Measurements from ENCODE around the gene SKI.

Gene SKI

GRCh38 chr1:2274929-2275475 lies 46.9 kb downstream of the SKI start:
- DNase-seq (ENCODE audit: low read depth in 2 of 2): no peak

DNA sequence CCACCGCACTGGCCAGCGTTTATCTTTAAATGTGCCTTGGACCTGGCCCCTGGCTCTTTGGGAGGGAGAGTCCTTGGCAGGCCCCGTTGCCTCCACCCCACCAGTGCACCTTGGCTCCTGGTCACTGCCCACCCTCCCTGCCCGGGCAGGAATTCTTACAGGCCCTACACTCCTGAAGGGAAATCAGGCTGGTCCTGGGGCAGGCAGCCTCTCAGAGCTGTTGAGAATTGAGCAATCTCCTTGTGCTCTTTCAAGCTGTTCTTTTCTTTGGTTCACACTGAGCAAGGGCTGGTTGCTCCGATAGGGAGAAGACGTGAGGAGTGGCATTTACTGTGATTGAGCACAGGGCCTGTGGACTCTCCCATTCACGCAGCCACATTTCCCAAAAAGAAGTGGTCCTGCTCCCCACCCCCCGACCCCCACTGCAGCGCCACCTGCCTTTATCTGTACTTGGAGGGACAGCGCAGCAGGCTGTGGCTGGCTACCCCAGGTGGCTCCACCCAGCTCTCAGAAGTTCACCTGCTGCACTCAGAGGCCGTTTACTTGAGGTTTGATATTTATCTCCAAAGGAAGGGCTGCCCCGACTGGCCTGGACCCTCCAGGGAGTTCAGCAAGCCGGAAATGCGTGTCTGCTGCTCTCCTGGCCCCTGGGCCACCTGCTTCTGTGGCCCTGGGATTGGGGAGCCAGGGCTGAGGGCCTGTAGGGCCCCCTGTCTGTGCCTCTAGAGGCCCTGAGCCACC lies 47.8 kb downstream of the SKI start:
- no peak for DNase-seq (ENCODE audit: low read depth in 2 of 2)

DNA sequence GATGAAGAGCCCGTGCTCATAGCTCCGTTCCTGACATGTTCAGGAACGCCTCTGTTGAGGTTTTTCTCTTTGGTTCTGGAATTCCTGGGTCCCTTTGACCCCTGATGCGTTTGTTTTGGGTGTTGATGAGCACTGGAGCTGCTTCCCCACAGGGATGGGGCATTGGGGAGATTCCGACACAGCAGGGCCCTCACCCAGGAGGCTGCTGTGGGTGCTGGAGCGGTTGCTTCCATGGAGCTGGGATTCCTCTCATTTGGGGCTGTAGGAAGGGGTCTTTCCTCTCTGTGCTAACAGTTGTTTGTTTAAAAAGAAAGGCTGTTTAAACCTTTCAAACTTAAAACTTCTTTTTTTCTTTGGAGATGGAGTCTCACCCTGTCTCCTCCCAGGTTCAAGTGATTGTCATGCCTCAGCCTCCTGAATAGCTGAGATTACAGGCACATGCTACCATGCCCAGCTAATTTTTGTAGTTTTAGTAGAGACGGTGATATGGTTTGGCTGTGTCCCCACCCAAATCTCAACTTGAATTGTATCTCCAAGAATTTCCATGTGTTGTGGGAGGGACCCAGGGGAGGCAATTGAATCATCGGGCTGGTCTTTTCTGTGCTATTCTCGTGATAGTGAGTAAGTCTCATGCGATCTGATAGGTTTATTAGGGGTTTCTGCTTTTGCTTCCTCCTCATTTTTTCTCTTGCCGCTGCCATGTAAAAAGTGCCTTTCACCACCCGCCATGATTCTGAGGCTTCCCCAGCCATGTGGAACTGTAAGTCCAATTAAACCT lies 48.9 kb downstream of the SKI start:
- no peak for DNase-seq (ENCODE audit: low read depth in 2 of 2)

DNA sequence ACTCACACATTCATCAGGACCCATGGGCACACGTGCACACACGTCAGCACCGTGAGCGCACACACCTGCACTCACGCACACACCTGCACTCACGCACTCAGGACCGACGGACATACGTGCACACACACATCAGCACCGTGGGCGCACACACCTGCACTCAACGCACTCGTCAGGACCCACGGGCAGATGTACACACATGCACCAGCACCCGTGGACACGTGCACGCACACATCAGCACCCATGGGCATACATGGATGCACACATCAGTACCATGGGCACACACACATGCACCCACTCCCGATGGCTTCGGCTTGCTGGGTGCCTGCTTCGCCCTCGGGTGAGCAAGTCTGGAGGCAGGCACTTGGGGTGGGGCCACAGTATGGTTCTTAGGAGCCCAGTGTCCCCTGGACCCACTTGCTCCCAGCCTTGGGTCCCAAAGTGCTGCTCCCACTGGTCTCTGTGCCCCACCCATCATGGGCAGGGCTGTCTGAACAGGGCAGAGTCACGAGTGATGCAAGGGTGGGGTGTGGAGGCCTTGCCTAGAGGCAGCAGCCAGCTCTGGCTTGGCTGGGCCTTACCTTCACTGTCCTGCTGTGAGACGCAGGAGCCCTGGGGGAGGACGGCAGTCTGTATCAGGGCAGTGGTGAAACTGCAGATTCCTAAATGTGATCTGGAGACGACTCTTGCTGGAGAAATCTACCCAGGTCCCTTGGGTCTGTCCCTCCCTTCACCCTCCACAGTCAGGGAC lies 49.8 kb downstream of the SKI start:
- DNase-seq (ENCODE audit: low read depth in 2 of 2): no peak

DNA sequence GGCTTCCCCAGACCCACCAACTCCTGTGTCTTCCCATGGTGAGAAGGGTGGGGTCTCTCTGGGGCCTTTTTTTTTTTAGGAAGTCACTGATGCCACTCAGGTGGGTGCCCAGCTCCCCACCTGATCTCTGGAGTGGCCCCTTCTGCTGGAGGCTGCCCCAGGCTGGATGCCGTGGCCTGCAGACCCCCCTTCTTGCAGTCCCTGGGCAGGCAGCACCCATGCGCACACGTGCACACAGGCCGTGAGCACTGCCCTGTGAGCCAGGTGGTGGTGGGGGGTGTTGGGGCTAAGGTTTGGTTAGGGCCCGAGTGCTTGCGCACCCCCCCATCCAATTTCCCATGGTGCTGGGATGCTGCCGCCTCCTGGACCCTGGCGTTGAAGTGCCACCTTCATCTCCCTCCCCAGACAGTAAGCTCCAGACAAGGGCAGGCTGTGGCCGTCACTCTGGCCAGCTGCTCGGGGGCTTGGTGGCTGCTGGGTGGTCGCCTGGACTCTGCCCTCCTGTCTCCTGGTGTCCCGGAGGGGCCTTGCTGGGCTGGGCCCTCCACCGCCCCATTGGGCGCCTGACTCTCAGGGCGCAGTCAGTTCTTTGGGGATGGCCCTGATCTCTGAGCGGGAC lies 50.6 kb downstream of the SKI start:
- DNase-seq (ENCODE audit: low read depth in 2 of 2): no peak

DNA sequence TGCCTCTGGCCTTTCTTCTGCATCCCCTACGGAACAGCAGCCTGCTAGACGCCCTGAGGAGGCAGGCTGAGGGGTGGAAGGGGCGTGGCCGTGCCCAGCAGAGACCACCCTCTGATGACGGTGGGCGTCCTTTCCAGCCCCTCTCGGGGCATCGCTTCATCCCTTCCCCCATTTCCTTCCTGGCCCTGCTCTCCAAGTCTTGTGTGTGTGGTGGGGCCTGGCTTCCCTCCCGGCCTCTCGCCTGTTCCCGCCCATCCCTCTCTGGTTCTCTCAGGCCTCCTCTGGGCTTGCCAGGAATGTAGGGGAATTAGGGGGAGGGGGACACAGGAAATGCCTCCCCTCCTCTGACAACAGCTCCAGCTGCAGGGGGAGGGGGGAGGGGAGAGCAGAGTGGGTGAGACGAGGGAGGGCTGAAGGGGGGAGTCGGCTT lies 51.1 kb downstream of the SKI start:
- no peak for DNase-seq (ENCODE audit: low read depth in 2 of 2)

DNA sequence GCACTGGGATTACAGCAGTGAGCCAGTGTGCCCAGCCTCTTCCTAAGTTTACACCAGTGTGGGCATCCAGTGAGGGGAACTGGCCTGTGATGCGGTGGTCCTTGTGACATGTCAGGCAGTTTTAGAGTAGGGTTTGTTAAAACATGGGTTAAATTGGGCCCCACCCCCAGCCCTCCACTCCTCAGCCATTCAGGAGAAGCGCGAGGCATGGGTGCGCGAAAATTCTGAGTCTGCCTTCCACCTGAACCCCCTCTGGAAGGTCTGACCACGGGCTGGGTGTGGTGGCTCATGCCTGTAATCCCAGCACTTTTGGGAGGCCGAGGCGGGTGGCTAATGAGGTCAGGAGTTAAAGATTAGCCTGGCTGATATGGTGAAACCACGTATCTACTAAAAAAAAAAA lies 51.7 kb downstream of the SKI start:
- no peak for DNase-seq (ENCODE audit: low read depth in 2 of 2)

DNA sequence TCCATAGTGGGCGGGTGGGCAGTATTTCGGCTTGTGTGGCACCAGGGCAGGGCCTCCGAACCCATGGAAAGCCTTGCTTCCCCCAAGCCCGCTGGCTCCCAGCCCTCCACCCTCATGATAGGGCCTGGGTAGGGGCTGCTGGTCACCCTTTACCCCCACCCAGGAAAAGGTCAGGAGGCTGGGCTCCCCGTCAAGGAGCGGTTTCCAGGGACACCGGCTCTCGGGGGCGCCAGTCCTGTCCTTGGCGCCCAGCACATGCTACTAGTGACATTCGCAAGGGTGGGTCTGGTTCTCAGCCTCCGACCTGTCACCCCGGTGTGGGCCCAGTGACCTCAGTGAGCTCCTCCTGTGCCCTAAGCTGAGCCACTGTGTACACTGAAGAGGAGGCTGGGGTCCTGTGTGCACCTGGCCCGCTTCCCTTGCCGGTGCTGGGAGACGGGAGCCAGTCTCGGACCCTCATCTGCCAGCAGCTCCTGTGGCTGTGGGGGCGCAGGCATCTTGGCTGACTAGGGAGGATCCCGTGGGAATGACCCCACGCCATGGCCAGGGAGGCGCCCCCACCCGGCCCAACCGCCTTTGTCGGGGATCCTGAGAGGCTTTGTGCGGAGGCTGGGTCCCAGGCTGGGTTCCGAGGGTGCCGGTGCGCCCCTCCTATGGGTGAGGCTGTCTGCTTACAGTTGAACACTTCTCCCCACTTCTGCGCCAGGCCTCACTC lies 54.6 kb downstream of the SKI start:
- no peak for DNase-seq (ENCODE audit: low read depth in 2 of 2)

DNA sequence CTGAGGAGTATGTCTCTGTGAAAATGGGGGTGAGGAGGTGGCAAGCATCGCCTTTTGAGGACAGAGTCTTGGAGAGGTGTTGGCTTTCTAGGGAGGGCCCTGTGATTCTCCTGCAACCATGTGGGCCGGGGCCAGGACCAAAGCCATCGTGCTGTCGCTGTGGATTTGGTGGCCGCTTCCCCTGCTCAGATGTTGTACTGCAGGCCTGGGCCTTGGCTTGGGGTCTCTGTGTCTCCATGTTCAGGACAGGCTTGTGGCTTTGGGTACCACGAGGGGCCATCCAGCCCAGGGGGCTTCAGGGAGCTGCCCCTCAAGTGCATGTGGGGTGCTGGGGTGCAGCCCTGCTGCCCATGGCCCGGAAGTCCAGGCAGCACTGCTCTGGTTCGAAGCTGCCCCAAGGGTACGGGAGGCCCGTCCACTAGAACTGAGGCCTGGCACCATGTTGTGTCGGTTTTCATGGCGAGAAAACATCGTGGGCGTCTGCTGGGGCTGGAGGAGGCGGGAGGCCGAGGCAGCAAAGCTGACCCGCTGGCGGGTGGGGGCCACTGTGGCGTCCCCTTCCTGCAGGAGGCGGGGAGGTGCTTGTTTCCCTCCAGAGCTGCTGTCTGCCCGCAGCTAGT lies 55.4 kb downstream of the SKI start:
- DNase-seq (ENCODE audit: low read depth in 2 of 2): no peak

- no peak for DNase-seq (ENCODE audit: low read depth in 2 of 2)
Observed at GRCh38 chr1:2283991-2284895, 56.1 kb downstream of the SKI start.

GRCh38 chr1:2284932-2285331 lies 56.8 kb downstream of the SKI start:
- DNase-seq (ENCODE audit: low read depth in 2 of 2): no peak

GRCh38 chr1:2286923-2287322 lies 58.8 kb downstream of the SKI start:
- no peak for DNase-seq (ENCODE audit: low read depth in 2 of 2)

DNA sequence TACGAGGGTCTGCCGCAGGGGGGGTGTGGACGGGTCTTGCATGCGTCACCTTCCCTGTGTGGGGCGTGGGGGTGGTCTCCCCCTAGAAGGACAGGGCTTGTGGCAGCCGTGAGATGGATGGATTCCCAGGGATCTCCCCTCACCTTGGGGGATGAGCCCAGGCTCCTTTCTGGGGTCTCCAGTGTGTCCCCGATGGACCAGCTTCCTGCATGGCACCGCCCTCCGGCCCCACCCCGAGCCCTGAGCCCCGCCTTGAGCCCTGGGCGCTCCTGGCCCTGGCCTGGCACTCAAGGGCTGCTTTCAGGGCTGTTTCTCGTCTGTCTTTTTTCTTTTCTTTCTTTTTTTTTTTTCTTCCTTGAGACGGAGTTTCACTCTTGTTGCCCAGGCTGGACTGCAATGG lies 59.5 kb downstream of the SKI start:
- no peak for DNase-seq (ENCODE audit: low read depth in 2 of 2)

- no peak for DNase-seq (ENCODE audit: low read depth in 2 of 2)
Observed at GRCh38 chr1:2288311-2288710, 60.2 kb downstream of the SKI start.

DNA sequence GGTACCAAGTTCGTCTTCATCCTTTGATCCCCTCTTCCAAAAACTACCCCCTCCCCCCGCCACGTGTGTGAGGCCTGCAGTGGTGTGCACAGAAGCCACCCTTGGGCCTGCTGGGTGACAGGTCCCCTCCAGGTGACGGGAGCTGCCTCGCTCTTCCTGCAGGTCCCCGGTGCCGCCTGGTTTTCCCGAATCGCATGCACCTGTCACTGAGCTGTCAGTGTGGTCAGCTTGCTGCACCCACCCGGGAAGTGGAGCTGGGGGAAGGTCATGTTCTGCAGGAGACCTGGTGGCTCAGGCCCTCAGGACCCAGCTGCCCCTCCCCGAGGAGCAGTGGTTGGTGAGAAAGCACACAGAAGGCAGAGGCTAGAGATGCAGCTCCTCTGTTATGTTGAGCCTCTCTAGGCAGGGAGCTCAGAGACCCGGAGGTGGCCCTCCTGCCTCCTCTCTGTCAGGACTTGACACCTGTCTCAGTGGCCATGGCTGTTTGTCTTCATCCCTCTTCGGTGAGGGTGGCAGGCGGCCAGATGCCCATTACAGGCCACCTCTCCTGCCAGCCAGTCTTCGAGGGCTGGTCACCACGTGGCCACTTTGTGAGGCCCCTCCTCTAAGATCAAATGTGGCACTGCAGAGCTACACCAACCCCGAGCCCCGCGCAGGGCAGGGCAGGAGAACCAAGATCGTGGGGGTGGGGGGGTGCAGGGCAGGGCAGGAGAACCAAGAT lies 60.9 kb downstream of the SKI start:
- no peak for DNase-seq (ENCODE audit: low read depth in 2 of 2)

- no peak for DNase-seq (ENCODE audit: low read depth in 2 of 2)
Observed at GRCh38 chr1:2289607-2290006, 61.5 kb downstream of the SKI start.

GRCh38 chr1:2290171-2290578 lies 62.1 kb downstream of the SKI start:
- no peak for DNase-seq (ENCODE audit: low read depth in 2 of 2)

DNA sequence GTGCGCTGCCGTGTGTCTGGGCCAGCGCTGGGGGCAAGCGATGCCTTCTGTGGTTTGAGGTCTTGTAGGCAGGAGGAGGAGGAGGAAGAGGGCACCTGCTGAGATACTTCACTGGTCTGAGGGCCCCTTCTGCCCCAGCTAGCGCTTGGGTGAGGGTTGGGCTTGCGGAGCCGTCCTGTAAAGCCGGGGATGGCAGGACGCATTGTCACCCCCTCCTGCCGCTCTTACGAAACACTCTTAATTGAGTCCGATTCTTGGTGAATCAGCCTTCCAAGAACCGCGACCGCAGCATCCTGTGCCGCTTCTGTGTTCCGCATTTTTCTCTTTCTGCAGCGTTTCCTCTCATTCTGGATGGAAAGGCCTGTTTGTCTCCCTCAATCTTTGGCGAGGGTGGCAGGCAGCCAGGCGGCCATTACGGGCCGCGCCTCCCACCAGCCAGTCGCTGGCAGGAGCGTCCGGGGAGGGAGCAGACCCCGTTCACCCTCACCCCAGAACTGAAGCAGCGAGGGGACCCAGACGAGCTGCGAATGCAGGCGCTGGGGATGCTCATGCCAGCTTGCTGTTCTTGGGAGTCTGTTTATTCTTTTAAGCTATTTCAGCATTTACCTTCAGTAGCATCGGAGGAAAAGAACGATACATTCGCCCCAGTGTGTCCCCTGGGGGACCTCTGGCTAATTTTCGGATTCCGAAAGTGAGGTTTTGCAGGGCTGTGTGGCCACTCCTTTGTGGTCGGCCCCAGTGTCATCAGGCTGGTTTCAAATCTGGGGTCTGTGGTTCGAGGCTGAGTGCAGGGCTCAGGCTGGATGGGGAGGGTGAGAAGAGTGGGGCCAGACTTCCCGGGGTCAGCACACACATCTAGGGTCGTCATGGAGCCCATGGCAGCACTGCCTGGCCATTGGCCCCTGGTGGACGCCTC lies 62.7 kb downstream of the SKI start:
- DNase-seq (ENCODE audit: low read depth in 2 of 2): peak; percentile 59 to 72
